GM11168 (cell line): ENCODE results near the gene TRMT44.
"Not testable (repeated sequence)": the region's sequence is repeated elsewhere in the genome, so short reads cannot be mapped to it uniquely, and the experiment has no call there.

Source experiments
- in situ Hi-C: fragments of 300-500 bp; cut with MboI; formaldehyde crosslinking; loops from one replicate; pipeline ENCODE4 v1.12.0; 2022; ENCODE audit warnings: low sequenced_read_pairs; ENCODE audit not compliant: unreplicated experiment

The TRMT44 gene

DNA sequence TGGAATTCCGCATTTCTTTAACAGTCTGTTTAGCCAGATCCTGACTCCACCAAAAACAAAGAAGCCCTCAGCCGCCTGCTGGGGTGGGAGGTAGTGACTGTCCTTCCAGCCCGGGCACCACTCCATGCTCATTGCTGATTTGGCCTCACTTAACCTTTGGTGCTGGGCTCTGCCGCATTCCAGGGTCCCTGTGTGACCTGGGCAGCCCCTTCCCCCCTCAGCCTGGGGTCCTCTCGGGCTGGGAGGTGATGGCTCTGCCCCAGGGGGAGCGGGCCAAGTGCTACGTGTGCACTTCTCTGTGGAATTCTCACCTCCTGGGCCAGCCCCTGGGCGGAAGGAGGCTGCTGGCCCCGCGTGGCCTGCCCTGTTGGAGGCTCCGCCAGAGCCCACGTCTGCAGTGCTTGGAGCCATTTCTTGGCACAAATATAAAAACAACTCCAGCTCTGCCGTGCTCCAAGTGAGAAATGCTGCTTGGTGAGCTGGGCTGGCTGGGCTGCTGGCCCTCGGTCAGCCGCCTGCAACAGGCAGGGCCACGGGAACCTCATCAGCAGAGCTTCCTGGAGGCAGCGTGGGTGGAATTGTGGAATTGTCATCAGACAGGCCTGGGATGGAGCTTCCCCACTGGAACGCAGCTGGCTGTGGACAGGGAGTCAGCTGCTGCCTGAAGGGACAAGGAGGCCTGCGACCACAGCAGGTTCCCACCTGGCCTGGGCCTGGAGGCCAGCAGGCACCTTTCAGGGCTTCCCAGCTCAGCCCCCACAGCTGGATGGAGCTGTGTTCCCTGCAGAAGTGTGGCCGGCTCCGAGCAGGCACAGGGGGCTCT, 66.0 kb downstream of the TRMT44 start:
- in situ Hi-C loops: no loop called here

DNA sequence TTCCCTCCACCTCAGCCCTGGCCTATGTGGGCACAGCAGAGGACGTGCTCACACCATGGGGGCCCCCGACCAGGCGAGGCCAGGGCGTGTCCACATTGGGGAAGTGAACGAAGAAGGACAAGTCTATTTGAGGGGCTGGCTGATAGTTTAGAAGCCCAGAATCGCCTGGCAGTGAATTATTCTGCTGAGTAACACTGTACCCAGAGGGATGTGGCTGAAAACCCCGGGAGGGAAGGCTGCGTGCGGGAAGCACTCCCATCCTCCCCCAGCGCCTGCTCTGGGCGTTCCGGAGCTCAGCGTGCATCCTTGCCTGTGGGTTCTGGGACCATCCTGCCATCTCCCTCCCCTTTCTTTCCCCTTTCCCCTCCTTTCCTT, 66.6 kb downstream of the TRMT44 start:
- in situ Hi-C loops: no loop called here

DNA sequence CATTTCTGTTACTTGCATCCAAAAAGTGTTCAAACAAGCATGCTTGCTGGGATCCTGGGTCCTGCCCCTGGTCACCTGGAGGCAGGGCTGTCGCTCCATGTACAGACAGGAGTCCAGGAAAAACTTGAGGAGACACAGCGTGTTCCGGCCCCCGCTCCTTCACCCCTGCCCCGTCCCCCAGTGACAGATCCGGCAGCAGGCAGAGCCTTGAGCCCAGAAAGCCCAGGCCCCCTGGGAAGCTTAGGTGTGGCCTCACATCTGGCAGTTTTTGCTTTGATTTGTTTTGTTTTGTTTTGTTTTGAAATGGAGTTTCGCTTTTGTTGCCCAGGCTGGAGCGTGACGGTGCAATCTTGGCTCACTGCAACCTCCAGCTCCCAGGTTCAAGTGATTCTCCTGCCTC, 67.0 kb downstream of the TRMT44 start:
- in situ Hi-C loops: no loop called here

DNA sequence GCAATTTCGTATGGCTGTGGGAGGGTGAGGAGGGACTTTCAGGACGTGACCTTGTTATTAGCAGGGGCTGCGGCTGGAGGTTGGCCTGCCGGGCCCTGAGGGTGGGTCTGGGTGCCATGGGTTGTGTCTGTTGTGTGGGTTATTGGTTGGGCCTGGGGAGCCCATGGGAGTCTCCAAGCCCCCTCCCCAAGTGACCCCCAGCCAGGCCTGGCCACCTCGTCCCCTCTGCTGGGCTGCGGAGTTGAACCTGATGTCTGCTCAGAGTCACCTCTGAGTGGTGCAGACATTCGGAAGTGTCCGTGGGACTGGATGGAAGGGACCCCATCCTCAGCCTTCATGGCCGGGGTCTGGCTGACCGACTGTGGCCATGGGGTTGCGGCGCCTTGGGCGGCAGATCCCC, 67.7 kb downstream of the TRMT44 start:
- in situ Hi-C loops: no loop called here

DNA sequence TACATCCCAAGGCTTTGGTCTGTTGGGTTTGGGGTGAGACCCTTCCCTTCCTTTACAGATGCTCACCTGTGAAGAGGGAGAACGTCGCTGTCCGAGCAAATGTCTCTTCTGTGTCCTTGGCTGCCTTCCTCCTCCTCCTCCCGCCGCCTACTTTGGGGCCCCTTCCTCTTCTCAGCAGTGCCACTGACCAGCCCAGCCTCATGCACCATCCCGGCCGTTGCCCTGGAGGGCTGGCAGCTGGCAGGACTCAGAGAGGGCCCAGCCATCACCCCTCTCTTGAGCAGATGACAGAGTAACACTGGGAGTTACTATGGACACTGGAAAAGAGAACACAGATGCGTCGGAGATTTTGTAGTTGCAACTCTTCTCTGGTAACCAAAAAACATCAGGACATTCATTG, 68.2 kb downstream of the TRMT44 start:
- in situ Hi-C loops: no loop called here

DNA sequence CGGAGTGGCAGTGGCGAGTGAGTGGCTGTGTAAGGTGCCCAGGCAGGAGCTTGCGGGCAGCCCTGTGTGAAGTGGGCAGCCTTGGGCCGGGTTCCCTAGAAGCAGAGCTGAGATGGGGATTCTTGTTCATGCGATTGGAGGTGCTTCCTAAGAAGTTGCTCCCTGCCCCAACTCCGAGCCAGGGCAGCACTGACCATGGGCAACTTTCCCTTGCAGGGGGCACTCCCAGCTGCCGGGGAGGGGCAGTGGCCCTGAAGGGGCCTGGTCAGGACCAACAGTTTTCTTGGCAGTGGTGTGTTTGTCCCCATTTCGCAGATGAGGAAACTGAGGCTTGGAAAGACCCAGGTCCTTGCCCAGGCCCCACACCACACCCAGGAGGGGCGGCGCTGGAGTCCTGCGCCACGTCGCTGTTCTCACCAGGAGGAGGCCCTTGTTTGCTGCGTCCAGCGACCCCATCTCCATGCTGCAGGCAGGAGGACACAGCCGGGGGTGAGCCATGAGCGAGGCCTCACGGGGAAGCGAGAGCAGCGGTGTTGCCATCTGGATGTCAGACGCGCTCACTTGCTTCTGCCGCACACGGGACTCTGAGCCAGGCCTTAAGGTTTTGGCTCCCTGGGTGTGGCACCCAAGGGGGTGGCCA, 68.9 kb downstream of the TRMT44 start:
- in situ Hi-C loops: no loop called here

DNA sequence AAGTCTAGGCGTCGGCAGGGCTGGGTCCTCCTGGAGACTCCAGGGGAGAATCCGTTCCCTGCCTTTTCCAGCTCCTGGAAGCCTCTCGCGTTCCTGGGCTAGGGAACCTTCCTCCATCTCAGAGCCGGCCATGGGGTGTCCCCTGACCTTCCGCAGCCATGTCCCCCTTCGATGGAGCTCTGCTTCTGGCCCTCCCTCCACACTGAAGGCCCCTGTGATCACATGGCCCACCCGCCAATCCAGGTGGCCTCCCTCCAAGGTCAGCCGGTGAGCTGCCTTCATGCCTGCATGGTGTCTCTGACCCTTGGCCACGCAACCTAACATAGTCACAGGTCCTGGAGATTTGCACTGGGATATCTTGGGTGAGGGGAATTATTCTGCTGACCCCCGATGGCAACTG, 69.6 kb downstream of the TRMT44 start:
- in situ Hi-C loops: no loop called here

DNA sequence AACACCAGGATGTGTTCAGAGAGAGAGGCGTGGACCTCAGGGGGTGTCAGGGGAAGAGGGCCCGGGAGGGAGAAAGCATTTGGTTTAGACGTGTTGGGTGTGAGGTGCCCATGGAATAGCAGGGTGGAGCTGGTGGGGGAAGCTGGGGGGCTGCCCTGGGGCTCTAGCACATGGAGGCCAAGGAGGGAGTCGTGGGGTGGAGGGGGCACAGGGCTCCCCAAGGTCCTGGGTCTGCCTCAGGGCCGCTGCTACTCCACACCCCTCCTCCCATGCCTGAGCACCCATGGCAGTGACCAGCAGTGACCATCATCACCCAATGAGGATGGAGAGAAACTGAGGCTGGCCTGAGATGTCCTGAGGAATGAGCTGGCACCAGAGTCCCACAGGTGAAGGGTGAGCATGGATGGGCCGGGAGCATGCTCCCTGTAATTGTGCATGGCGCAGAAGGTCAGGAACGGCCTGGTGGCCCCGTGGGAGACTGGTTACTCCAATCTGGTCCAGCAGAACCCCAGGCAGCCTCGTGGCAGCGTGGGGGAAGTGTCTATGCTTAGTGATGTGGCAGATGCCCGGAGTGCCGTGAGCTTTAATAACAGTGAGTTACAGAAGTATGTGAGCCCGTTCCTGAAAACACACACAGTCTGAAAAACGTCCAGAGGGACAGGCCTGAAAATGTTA, 70.2 kb downstream of the TRMT44 start:
- in situ Hi-C loops: no loop called here

DNA sequence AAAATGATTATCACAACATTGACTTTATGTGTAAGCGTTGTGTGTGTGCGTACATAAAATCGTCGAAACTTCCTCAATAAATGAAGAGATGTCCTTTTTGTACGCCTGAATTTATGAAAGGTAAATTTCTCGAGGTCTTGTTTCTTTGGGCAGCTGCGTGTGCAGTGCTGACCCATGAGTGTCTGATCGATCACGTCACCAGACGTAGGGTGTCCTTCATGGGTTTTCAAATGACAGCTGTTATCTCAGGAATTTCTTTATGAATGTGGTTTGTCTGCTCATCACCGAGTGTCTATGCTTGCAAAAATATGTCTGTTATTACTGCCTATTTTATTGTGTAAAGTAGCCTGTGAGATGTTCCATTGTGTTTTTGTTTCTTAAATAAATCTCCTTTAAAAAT, 71.9 kb downstream of the TRMT44 start:
- in situ Hi-C loops: no loop called here

DNA sequence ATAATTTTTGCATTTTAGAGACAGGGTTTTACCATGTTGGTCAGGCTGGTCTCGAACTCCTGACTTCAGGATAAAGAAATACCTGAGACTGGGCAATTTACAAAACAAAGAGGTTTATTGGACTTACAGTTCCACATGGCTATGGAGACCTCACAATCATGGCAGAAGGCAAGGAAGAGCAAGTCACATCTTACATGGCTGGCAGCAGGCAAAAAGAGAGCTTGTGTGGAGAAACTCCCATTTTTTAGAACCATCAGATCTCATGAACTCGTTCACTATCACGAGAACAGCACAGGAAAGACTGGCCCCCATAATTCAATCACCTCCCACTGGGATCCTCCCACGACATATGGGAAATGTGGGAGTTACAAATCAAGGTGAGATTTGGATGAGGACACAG, 72.5 kb downstream of the TRMT44 start:
- in situ Hi-C loops: not testable (repeated sequence)

DNA sequence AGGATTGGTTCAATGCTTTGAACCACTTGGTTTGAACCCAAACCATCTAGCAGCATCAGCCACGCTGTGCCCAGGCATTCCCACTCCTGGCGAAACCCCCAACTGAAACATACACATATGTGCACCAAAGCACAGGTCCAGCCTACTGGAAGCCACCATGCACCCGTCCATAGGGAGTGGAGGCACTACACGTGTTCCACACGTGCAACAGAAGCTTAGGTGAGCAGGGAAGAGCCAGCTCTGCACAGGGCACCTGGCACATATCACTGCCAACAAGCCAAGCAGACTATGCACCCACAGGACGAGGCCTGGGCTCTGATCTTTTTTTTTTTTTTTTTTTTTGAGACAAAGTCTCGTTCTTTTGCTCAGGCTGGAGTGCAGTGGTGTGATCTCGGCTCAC, 73.4 kb downstream of the TRMT44 start:
- in situ Hi-C loops: no loop called here

DNA sequence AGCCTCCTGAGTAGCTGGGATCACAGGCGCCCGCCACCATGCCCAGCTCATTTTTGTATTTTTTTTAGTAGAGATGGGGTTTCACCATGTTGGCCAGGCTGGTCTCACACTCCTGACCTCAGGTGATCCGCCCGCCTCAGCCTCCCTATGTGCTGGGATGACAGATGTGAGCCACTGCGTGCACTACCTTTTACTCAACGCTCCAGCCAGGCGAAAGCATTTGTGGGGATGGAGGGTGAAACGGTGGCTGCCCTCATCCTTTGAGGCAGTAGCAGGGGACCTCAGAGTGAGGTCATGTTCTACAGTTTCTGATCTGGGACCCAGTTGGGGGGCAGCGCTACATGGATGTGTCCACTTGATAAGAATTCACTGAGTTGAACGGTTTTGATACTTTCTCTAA, 73.8 kb downstream of the TRMT44 start:
- in situ Hi-C loops: no loop called here

DNA sequence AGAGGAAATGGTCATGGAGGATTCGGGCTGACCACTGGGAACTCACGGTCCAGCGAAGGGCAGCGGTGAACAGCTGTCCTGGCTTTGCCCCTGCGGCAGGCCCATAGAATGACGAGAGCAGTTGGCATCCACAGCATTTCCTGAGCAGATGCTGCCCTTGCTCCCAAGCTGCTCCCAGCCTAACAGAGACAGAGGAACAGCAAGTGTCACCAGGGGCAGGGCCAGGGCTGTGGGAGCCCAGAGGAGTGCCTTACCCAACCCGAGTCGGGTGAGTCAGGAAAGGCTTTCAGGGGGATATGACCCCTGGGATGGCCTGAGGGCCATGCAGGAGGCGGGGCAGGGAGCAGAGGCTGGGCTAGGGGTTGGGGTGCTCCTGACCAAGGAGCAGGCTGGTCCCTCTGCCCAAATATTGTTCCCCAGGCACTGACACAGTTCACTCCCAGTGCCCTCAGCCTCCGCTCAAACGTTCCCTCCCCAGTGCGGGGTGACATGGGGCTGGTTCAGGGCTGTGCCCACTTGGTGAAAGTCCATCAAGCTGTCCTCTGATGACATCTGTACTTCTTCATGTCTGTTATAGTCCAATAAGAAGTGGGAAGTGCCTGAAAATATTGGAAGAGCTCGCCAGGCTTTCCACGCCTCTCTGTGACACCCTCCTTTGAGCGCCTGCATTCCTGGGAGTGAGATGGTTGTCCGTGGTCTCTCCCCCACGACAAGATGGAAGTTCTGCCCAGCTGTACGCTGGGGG, 74.9 kb downstream of the TRMT44 start:
- in situ Hi-C loops: no loop called here

DNA sequence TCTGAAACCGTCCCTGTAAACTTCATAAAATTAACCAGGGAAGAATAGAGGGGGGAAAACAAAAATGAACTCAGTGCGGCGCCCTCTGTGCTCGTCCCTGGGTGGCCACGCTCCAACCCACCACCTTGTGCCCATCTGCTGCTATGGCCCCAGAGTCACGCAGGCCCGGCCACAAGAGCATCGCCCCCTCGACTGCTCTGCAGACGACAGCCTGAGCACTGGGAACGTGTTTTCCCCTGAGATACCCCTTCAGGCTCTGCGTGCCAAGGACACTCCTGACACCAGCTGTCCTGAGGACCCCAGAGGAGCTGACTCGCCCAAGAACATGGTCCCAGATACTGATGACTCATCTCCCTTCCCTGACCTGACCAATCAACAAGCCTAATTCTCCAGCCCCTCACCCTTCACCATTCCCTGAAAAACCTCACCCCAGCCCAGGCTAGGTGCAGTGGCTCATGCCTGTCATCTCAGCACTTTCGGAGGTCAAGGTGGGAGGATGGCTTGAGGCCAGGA, 75.5 kb downstream of the TRMT44 start:
- in situ Hi-C loops: no loop called here

DNA sequence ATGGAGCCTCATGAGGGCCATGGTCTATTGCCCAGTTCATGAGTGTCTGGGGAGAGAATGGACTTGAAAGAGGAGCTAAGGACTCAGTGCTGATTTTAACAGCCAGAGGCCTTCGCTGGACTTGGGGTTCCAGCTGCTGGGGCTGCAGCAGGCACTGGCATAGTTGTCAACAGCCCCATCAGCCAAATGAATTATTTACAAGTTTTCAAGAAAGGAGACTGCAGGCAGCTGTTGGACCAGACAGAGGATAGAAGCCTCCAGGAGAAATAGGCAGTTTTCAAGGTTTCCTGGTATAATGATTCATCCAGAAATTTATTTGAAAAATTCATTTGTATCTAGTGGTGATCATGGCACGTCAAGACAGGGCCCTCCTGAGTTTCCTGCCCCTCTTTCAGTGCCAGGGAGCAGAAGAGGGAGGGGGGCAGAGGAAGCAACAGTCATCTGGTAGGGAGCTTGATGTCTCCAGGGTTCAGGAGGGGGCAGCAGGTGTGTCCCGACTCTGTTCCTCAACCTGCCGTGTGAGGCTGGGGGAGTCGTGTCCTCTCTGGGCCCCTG, 76.5 kb downstream of the TRMT44 start:
- in situ Hi-C loops: no loop called here

DNA sequence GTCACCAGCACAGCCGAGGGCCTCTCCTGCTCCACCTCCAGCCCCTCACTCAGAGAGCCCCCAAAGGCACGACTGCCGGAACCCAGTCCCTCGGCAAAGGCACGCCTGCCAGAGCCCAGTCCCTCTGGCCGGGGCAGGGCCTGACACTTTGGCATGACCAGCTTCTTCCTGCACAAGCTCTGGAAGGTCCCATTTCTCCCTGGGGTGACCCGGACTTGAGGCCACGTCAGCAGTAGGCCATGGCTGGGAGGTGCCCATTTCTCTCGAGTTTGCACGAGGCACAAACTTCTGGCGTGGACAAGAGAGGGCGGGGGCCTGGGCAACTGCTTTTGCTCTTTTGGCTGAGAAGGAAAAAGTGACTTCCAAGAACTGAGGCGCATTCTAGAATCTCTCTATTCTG, 77.4 kb downstream of the TRMT44 start:
- in situ Hi-C loops: no loop called here

DNA sequence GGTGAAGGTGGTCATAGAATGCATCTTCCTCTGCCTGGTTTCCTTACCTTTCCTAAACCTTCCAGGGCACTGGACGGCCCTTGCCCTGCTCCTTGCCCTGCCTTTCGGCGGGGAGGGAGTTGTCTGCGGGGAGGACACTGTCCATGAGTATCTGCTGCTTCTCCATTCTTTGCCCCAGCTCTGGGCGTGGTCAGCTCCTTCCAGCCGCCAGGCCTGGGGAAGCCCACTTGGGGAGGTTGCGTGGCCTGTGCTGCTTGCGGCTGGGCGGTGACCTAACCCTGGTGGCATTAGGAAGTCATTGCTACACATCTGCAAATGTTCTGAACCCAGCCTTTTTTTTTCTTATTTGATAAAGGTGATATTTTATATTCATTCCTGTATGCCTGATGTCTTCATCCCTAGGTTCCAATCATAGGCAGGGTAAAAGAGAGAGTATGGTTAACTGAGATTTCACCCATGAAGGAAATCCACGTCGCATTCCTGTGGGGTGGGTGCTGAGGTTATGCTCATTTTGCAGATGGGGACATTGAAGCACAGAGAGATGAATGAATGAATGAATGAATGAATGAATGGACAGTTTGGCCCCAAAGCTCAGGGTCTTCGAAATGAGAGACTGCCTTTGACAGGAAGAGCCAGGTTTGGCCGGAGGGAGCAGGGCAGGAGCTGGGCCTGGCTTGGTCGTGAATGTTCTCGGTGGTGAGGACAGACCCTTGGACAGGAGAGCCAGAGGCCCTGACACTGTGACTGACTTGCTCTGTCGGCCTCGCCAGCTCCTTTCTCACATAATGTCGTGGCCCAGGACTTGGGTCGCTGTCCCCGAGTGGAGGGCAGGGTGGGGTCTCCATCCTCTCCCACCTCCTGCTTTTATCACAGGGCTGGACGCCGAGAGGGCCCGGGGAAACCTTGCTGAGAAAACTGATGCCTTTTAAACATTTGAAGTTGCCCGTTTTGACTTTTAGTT, 81.9 kb downstream of the TRMT44 start:
- in situ Hi-C loops: no loop called here

DNA sequence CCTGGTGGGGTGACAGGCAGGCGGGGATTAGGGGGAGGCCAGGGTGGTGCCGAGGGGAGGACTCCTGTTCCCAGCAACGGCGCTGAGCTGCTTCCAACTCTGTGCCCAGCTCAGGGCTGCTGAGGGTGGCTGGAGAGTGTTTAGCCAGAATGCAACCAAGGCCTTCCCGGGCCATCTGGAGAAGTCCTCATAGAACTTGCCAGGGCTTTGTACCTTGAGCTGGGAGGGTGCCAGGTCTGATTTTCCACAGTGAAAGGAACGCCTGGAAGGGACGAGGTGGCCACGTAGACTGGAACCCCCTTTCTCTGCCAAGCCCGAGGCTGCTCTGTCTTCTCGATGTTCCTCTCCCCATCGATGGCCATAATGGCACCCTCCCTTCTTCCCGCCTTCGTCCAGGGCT, 82.6 kb downstream of the TRMT44 start:
- in situ Hi-C loops: no loop called here

DNA sequence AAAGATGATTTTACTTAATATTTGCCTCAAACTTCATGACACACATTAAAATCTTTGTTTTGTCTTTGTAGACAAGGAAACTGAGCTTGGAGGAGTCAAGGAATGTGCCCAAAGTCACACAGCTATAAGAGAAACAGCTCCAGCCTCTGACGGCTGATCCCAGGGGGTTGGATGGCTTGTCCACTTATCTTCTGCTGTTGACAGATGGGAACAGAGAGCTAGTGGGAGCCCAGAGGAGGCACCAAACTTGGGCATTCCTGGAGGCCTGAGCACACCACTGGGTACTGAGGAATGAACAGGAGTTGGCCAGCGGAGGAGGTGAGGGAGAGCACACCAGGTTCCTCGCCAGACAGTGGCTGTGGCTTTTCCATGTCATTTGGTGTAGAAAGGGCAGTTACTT, 83.2 kb downstream of the TRMT44 start:
- in situ Hi-C loops: no loop called here
